Left hindlimb (tissue), 1 donor: ENCODE data around the gene ARSD.
A peak's percentile ranks its signal among the peaks of the same experiment; 100 is the strongest.
"Not testable (repeated sequence)": the region's sequence is repeated elsewhere in the genome, so short reads cannot be mapped to it uniquely, and the experiment has no call there.

Source experiments
- DNase-seq: peaks from one replicate; pipeline ENCODE4 v3.0.0-alpha.2; 2018

The ARSD gene

GRCh38 chrX:2931612-2932011 lies 2.5 kb upstream of the ARSD start:
- no peak for DNase-seq

- DNase-seq: no peak
Observed at GRCh38 chrX:2931155-2931554, 2.0 kb upstream of the ARSD start.

DNA sequence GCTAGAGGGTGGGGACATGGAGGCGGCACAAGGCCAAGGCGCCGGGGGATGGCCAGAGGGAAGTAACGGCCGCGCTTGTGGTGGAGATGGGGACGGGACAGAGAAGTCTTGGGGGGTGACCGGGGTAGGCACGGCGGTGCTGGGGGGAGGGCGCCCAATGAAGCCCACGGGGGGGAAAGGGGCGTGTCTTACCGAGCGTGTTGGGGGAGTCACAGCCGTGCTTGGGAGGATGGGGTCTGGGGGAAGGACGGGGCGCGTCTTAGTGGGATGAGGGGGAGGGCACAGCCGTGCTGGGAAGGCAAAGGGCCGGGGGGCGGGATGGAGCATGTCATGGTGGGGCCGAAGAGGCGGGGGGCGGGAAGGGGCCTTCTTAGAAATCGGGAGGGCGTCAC lies 952 bp downstream of the ARSD start:
- peak; percentile 85 for DNase-seq

DNA sequence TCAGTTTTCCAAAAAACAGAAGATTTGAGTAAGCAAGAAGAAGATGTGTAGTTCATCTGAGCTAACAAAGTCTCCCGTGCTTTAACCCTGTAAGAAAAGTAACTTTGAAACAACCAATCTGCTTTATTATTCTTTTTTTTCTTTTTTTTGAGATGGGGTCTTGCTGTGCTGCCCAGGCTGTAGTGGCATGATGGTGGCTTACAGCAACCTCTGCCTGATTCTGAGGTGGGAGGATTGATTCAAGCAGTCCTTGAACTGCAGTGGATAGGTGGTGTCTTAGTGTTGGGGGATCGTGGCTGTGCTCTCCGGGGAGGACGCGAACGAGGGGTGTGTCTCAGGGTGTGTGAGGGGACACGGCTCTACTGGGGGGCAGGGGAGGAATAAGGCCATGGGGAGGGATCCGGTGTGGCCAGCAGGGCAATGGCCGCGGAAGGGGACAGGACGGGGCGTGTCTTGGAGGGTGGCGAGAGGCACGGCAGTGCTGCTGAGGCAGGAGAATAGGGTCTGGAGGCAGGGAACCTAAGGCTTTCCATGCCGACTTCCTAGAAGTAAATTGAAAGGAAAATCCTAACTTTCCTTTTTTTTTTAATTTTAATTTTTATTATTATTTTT lies 2.4 kb downstream of the ARSD start:
- DNase-seq: no peak

DNA sequence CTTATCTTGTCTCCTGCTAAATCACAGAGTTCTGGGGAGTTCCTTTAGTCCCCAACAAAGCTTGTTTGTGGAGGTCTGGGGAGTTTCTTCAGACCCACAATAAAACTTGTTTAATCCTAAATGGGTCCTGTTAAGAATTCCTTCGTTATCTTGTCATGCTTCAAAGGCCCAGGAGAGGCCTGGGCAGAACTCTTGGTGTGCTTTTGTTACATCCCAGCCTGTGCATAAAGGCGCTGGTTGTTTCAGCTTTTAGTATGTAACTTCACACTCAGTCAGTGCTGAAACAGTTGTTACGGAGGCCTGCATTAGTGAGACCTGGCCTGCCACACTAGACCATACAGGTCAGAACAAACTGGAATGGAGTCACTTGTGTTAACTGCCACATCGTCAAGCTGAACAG lies 2.9 kb downstream of the ARSD start:
- not testable (repeated sequence) for DNase-seq

DNA sequence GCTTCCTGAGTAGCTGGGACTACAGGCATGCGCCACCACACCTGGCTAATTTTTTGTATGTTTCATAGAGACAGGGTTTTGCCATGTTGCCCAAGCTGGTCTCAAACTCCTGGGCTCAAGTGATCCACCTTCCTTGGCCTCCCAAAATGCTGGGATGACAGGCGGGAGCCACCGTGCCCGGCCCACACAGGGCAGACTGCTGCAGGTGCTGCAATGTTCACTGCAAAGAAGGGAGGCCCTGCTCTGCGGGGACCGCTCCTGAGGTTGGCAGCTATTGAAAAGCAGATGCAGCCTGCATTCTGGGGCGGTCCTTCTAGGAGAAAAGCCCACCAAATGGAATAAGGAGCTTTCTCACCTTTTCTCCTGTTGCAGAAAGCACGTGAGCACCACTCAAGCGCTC lies 5.0 kb downstream of the ARSD start:
- no peak for DNase-seq

- DNase-seq: no peak
Observed at GRCh38 chrX:2921750-2922149, 7.4 kb downstream of the ARSD start.

- DNase-seq: no peak
Observed at GRCh38 chrX:2921193-2921592, 7.9 kb downstream of the ARSD start.

GRCh38 chrX:2917767-2918166 lies 11.4 kb downstream of the ARSD start:
- DNase-seq: no peak

GRCh38 chrX:2913118-2913517 lies 16.0 kb downstream of the ARSD start:
- no peak for DNase-seq

GRCh38 chrX:2910109-2910508 lies 19.0 kb downstream of the ARSD start:
- no peak for DNase-seq

DNA sequence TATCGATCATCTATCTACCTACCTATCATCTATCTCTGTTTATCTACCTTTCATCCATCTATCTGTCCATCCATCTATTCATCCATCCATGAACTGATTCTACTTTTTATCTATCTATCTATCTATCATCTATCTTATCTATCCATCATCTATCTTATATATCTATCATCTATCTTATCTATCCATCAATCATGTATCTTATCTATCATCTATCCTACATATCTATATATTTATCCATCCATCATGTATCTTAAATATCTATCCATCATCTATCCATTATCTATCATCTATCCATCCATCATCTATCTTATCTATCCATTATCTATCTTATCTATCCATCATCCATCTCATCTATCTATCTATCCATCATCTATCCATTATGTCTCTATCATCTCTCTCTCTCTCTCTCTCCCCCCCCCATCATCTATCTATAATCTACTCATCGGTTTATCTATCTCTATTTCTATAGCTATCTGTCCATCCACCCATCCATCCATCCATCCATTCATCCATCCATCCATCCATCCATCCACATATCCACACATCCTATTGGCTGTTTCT lies 20.9 kb downstream of the ARSD start:
- DNase-seq: no peak

GRCh38 chrX:2907295-2907694 lies 21.8 kb downstream of the ARSD start:
- no peak for DNase-seq

DNA sequence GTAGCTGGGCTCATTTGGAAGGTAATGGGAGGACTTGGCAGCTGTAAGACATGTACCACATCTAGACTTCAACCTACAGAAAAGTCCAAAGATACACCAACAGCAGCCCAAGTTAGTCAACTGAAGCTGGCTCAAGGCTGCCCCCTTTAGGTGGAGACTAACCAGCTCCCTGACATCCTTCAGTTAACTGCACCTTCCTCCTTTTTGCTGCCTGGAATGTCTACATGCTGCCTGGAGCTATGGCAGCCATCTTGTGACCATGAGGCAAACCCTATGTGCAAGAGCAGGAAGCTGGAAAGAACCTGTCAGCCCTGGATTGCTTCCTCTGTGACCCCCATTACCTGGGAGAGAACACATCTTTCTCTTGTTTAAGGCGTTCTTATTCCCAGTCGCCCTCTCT lies 25.8 kb downstream of the ARSD start:
- DNase-seq: no peak

- DNase-seq: no peak
Observed at GRCh38 chrX:2902841-2903240, 26.3 kb downstream of the ARSD start.

DNA sequence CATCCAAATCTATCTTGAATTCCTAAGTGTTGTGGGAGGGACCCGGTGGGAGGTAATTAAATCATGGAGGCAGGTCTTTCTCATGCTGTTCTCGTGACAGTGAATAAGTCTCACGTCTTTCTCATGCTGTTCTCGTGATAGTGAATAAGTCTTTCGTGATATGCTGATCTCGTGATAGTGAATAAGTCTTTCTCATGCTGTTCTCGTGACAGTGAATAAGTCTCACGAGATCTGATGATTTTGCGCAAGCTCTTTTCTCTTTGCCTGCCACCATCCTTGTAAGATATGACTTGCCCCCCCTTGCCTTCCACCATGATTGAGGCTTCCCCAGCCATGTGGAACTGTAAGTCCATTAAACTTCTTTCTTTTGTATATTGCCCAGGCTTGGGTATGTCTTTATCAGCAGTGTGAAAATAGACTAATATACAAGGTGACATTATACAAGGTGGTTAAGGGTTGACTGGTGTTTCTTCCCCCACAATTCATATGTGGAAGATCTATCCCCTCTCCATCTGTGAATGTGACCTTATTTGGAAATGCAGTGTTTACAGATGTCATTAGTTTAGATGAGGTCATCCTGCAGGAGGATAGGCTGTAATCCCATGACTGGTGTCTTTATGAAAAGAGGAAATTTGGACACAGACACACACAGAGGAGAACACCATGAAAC lies 27.6 kb downstream of the ARSD start:
- no peak for DNase-seq

GRCh38 chrX:2898846-2899512 lies 30.2 kb downstream of the ARSD start:
- DNase-seq: no peak

DNA sequence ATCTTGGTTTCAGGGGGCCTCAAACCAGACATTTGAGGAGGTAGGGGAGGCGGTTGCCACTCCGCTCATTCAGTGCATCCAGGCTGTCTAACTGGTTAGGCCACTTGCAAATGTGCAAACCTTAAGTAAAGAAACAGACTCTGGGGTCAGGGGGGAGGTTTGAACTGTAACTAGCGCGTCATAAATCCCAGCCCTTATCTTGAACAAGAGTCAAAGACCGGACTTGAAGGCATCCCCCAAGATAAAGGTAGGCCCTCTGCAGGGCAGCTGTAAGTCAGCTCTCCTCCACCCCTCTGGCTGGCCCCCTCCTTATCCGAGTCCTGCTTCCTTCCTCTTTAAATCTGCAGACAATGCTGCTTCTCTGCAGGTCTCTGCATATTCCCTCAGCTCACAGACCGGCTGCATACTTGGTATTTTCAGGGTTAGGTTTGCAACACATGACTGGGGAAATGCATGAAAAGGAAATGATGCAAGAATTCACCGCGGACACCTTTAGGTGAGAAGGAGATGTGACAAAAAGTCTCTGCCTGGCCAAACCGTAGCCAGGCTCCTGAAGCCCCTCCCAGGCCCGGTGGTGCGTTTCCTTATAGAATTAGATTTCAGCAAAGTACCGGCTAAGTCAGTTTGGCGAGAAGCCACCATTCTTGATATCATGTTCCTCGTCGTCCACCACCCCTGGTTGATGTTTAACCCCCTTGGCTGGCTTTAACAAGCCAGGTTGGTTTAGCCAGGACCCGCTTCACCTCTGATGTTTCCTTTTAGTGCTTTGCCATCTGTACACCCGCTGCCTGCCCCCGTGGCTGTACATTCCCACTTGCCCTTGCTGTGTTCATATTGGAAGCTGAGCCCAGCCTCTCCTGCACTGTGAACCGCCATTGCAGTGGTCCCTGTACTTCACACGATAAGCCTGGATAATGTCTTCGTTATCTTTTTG lies 31.2 kb downstream of the ARSD start:
- not testable (repeated sequence) for DNase-seq

GRCh38 chrX:2897311-2897689 lies 31.8 kb downstream of the ARSD start:
- DNase-seq: no peak

GRCh38 chrX:2894885-2895292 lies 34.2 kb downstream of the ARSD start:
- DNase-seq: no peak

- no peak for DNase-seq
Observed at GRCh38 chrX:2892816-2893215, 36.3 kb downstream of the ARSD start.

DNA sequence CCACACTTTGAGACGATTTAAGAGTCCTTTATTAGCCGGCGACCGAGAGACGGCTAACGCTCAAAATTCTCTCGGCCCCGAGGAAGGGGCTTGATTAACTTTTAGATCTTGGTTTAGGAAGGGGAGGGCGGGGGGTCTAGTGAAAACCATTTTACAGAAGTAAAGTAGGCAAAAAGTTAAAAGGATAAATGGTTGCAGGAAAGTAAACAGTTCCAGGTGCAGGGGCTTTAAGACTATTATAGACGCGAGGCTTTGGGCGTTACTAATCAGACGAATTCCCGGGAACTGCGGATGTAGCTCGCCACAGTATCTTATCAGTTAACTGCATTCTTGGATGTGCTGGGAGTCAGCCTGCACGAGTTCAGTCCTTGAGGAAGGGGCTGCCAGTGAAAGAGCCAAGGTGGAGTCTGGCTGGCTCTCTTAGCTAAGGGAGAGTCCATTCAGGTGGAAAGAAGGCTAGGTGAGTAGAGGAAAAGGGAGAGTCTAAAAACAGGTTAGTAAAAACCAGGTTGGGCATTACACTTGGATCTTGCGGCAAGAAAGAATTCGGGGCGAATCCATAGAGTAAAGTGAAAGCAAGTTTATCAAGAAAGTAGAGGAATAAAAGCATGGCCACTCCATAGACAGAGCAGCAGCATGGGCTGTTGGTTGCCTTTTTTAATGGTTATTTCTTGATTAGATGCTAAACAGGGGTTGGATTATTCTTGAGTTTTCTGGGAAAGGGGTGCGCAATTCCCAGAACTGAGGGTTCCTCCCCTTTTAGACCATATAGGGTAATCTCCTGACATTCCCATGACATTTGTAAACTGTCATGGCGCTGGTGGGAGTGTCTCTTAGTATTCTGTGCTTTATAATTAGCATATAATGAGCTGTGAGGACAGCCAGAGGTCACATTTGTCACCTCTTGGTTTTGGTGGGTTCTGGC lies 38.3 kb downstream of the ARSD start:
- DNase-seq: not testable (repeated sequence)
